ENCODE results near the gene ADM2. TPM values are rescaled to one million over a fixed set of nuclear protein-coding genes. Genes with fewer than 3 reads are reported as not detected.

The ADM2 gene
- total RNA-seq, 1 experiment from 2014 or later, result 13.6 TPM

DNA sequence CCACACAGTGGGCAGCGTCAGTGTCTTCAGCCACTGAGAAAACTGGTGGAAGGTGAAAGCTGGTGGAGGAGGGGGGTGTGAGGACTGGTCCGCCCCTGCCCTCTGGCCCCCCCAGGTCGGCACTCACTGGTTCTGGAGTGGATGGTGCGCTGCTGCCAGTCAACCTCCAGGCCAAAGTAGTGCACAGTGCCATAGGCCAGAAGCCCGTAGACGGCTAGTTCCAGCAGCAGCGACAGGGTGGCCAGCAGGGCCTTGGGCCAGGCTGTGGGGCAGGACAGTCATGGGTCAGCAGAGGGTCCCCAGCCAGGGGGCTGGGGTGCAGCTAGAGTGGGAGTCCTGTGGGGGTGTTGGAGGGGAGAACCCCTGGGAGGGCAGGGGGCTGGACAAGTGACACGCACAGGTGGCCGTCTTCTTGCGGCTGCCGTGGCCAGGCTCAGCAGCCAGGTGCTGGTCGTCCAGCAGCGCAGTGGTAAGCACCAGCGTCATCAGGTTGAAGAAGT is 24.0 kb downstream of the ADM2 start:
- peaks cover 17% of the 10 kb centered on the region for H3K4me1 Mint-ChIP-seq (ENCODE audit: low read depth, unreplicated experiment)
- no peak overlapping the region for H3K27ac Mint-ChIP-seq (ENCODE audit: unreplicated experiment)
- CTCF ChIA-PET, result no interaction called here
- intact Hi-C loops (cut with micrococcal nuclease; ENCODE audit: unreplicated experiment), result no loop called here
- H3K9me3 Mint-ChIP-seq (ENCODE audit: low read depth, unreplicated experiment), result no peaks in the 10 kb centered on the region
- no peaks in the 10 kb centered on the region for H3K27me3 Mint-ChIP-seq (ENCODE audit: unreplicated experiment)
- TF ChIP-seq CTCF (IDR thresholded peaks at IDR 0.05; ENCODE audit: unreplicated experiment), result no peak
- no peak overlapping the region for H3K4me3 Mint-ChIP-seq (ENCODE audit: low read depth, unreplicated experiment)
- no TSS peak for BruUV-seq (replicated peaks)
- peaks cover 47% of the 10 kb centered on the region for H3K36me3 Mint-ChIP-seq (ENCODE audit: insufficient read depth, unreplicated experiment)
- no peak for DNase-seq

- intact Hi-C loops (cut with micrococcal nuclease; ENCODE audit: unreplicated experiment), result no loop called here
- H3K4me3 Mint-ChIP-seq (ENCODE audit: low read depth, unreplicated experiment), result peak overlapping the region; percentile 91
- H3K9me3 Mint-ChIP-seq (ENCODE audit: low read depth, unreplicated experiment), result no peaks in the 10 kb centered on the region
- no peak for DNase-seq
- CTCF ChIA-PET, result interaction anchor here (1.0 kb wide), 1 partner anchor 9 kb away, joined by 5 read pairs; no protein-coding TSS in a partner anchor
- H3K36me3 Mint-ChIP-seq (ENCODE audit: insufficient read depth, unreplicated experiment), result peaks cover 47% of the 10 kb centered on the region
- peaks cover 17% of the 10 kb centered on the region for H3K4me1 Mint-ChIP-seq (ENCODE audit: low read depth, unreplicated experiment)
- no peak for TF ChIP-seq CTCF (IDR thresholded peaks at IDR 0.05; ENCODE audit: unreplicated experiment)
- no TSS peak for BruUV-seq (replicated peaks)
- no peak overlapping the region for H3K27ac Mint-ChIP-seq (ENCODE audit: unreplicated experiment)
- no peaks in the 10 kb centered on the region for H3K27me3 Mint-ChIP-seq (ENCODE audit: unreplicated experiment)
These were observed 24.6 kb downstream of the ADM2 start for GRCh38 chr22:50505776-50506610.

DNA sequence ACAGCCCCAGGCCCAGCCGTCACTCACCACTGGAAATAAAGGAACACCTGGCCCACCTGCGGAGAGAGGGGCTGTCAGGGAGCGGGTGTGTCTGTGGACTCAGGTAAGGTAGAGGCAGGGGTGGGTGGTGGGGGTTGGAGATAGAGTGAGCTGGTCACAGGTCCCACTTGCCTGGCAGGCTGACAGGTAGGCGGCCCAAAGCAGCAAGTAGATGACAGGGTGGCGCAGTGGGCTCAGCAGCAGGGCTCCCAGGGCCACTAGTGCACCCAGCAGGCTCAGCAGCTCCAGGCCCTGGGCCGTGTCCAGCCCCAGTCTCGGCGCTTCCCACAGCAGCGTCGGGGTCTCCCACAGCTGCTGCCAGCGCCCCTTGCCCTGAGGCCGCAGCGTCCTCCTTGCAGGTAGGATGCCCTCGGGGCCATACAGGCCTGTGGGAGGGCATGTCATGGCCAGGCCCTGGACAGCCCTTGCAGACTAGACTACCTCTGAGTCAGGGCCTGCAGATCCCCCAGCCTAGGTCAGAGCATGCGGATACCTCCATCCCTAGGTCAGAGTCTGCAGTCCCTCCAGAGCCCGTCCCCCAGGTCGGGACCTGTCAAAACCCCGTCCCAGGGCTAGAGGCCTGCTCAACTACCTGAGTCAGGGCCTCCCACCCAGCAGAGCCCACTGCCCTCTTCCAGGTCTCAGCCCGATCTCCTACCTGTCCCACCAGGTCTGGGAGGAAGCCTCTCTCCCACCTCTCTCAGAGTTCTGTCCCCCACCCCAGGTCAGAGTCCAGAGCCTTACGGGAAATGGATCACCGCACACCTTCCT is 25.5 kb downstream of the ADM2 start:
- CTCF ChIA-PET, result interaction anchor here (1.0 kb wide), 1 partner anchor 10 kb away, joined by 5 read pairs; no protein-coding TSS in a partner anchor
- intact Hi-C loops (cut with micrococcal nuclease; ENCODE audit: unreplicated experiment), result no loop called here
- TF ChIP-seq CTCF (IDR thresholded peaks at IDR 0.05; ENCODE audit: unreplicated experiment), result no peak
- Mint-ChIP-seq H3K4me1 (ENCODE audit: low read depth, unreplicated experiment) (peaks cover 17% of the 10 kb centered on the region), H3K9me3 (ENCODE audit: low read depth, unreplicated experiment) (no peaks in the 10 kb centered on the region), H3K36me3 (ENCODE audit: insufficient read depth, unreplicated experiment) (peaks cover 52% of the 10 kb centered on the region), H3K4me3 (ENCODE audit: low read depth, unreplicated experiment) (peak overlapping the region; percentile 91), H3K27ac (ENCODE audit: unreplicated experiment) (peak overlapping the region; percentile 91), H3K27me3 (ENCODE audit: unreplicated experiment) (no peaks in the 10 kb centered on the region)
- no peak for DNase-seq
- TSS peak; percentile 35 for BruUV-seq (replicated peaks)

DNA sequence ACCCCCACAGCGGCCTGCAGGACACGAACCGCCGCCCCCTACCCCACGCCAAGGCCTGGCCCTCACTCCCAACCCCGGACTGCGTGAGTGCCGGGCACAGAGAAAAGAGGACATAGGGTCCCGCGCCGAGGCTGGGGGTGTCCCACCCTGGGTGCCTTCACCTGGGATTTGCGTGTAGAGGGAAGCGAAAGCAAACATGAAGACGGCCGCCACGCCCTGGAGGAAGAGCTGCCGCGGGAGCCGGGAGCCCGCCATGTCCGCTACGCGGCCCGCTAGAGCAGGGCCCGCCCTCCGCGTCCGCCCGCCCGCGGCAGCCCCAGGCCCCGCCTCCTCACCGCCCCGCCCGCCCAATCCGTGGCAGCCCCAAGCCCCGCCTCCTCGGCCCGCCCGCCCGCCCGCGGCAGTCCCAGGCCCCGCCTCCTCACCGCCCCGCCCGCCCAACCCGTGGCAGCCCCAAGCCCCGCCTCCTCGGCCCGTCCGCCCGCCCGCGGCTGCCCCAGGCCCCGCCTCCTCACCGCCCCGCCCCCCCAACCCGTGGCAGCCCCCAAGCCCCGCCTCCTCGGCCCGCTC is 26.2 kb downstream of the ADM2 start, which contains the start of gene LMF2:
LMF2 (minus strand) TSS at position 282 of the 570 bp plus-strand sequence; CDS start at position 255, 27 bp downstream.
- intact Hi-C loops (cut with micrococcal nuclease; ENCODE audit: unreplicated experiment), result no loop called here
- peaks cover 52% of the 10 kb centered on the region for H3K36me3 Mint-ChIP-seq (ENCODE audit: insufficient read depth, unreplicated experiment)
- H3K4me3 Mint-ChIP-seq (ENCODE audit: low read depth, unreplicated experiment), result peak within 1 kb of the TSS; percentile 91
- no peaks in the 10 kb centered on the region for H3K27me3 Mint-ChIP-seq (ENCODE audit: unreplicated experiment)
- CTCF ChIA-PET, result interaction anchor here (0.6 to 2.1 kb wide), 8 partner anchors 9 to 253 kb away, joined by 3 to 13 read pairs (median 4); partner anchors contain the start of genes SCO2 and SYCE3
- H3K4me1 Mint-ChIP-seq (ENCODE audit: low read depth, unreplicated experiment), result peaks cover 17% of the 10 kb centered on the region
- no TSS peak for BruUV-seq (replicated peaks)
- H3K27ac Mint-ChIP-seq (ENCODE audit: unreplicated experiment), result peak within 1 kb of the TSS; percentile 91
- DNase-seq, result peak; percentile 91
- no peaks in the 10 kb centered on the region for H3K9me3 Mint-ChIP-seq (ENCODE audit: low read depth, unreplicated experiment)
- TF ChIP-seq CTCF (IDR thresholded peaks at IDR 0.05; ENCODE audit: unreplicated experiment), result no peak
